Tibial artery (tissue), 4 donors: ENCODE results near the gene MTFMT.
"Not testable (repeated sequence)": the region's sequence is repeated elsewhere in the genome, so short reads cannot be mapped to it uniquely, and the experiment has no call there.

Source experiments
- DNase-seq, 2 donors: peaks; one replicate each; pipeline ENCODE4 v3.0.0-alpha.2; 2019
- H3K27ac ChIP-seq, 2 donors: fragments of 200-600 bp; sonication (generic) in 1 of 2; 1 replicate in 1 of 2; 2 replicates in 1 of 2; pipeline ENCODE4 v1.5.1; 2018 to 2019; ENCODE audit warnings: mild to moderate bottlenecking in 1 of 2
- H3K27me3 ChIP-seq, 2 donors: fragments of 200-600 bp; sonication (generic) in 1 of 2; one replicate each; pipeline versions ENCODE4 v1.5.1 to v1.6.0; 2016 to 2019
- H3K36me3 ChIP-seq, 3 donors: fragments of 200-600 bp; sonication (generic) in 2 of 3; one replicate each; pipeline ENCODE4 v1.5.1; 2016 to 2019; ENCODE audit warnings: mild to moderate bottlenecking in 2 of 3
- H3K4me1 ChIP-seq, 4 donors: fragments of 200-600 bp; sonication (generic) in 2 of 4; 1 replicate in 3 of 4; 2 replicates in 1 of 4; pipeline ENCODE4 v1.5.1; 2016 to 2019
- H3K4me3 ChIP-seq, 2 donors: fragments of 200-600 bp; sonication (generic) in 1 of 2; 1 replicate in 1 of 2; 2 replicates in 1 of 2; pipeline ENCODE4 v1.5.1; 2018 to 2019; ENCODE audit warnings: mild to moderate bottlenecking in 2 of 2
- H3K9me3 ChIP-seq, 3 donors: fragments of 200-600 bp; sonication (generic) in 1 of 3; one replicate each; pipeline ENCODE4 v1.5.1; 2016 to 2019
- CTCF ChIP-seq, 2 experiments: fragments of 200-600 bp in 1 of 2; fragments of 450-650 bp in 1 of 2; IDR thresholded peaks; one replicate each; pipeline ENCODE4 v1.5.1; 2017 to 2019; ENCODE audit warnings: antibody characterized with exemption in 2 of 2, mild to moderate bottlenecking in 1 of 2, moderate library complexity in 1 of 2
- intact Hi-C: fragments of 100-400 bp; cut with DNase I; formaldehyde crosslinking; loops from one replicate; pipeline ENCODE4 v1.15.0; 2023; ENCODE audit warnings: low total_unique reads

MTFMT gene

GRCh38 chr15:65048241-65048640 lies 18.8 kb upstream of the MTFMT start:
- no peak for TF ChIP-seq CTCF (IDR thresholded peaks at IDR 0.05)
- intact Hi-C loops: no loop called here
- Histone ChIP-seq H3K27me3 (no peaks in the 10 kb centered on the region), H3K36me3 (peaks cover 23 to 36% (median 24%) of the 10 kb centered on the region in 3 donors), H3K9me3 (no peaks in the 10 kb centered on the region), H3K27ac (no peak overlapping the region), H3K4me3 (no peak overlapping the region), H3K4me1 (peaks cover 0 to 54% (median 14%) of the 10 kb centered on the region in 4 donors)
- DNase-seq: no peak

- no peak for DNase-seq
- intact Hi-C loops: no loop called here
- TF ChIP-seq CTCF (IDR thresholded peaks at IDR 0.05): no peak
- H3K36me3 ChIP-seq: peaks cover 5 to 17% (median 9%) of the 10 kb centered on the region in 3 donors
- H3K27ac ChIP-seq: peak within 1 kb of the TSS in 1 of 2 donors; percentile 37
- H3K27me3 ChIP-seq: no peaks in the 10 kb centered on the region
- H3K4me1 ChIP-seq: peaks cover 0 to 32% (median 6%) of the 10 kb centered on the region in 4 donors
- H3K9me3 ChIP-seq: no peaks in the 10 kb centered on the region
- no peak within 1 kb of the TSS for H3K4me3 ChIP-seq
Measured at GRCh38 chr15:65044724-65045481, 15.5 kb upstream of the MTFMT start, which contains the start of gene SLC51B. Gene SLC51B (plus strand): TSS chr15:65045387. CDS start chr15:65050005, 4,618 bp downstream.

GRCh38 chr15:65044218-65044617 lies 14.8 kb upstream of the MTFMT start:
- Histone ChIP-seq H3K4me1 (peaks cover 0 to 25% (median 0%) of the 10 kb centered on the region in 4 donors), H3K36me3 (peaks cover 5 to 17% (median 9%) of the 10 kb centered on the region in 3 donors), H3K27ac (peak overlapping the region in 1 of 2 donors; percentile 37)
- DNase-seq, H3K4me3 ChIP-seq, H3K9me3 ChIP-seq, H3K27me3 ChIP-seq, intact Hi-C loops: not testable (repeated sequence)

- Histone ChIP-seq H3K36me3 (peaks cover 5 to 17% (median 9%) of the 10 kb centered on the region in 3 donors), H3K27me3 (no peaks in the 10 kb centered on the region), H3K4me1 (peaks cover 0 to 11% (median 0%) of the 10 kb centered on the region in 4 donors), H3K4me3 (no peak overlapping the region), H3K27ac (peak overlapping the region in 1 of 2 donors; percentile 8), H3K9me3 (no peaks in the 10 kb centered on the region)
- no peak for DNase-seq
- no peak for TF ChIP-seq CTCF (IDR thresholded peaks at IDR 0.05)
- intact Hi-C loops: no loop called here
Measured at GRCh38 chr15:65042776-65043327, 13.4 kb upstream of the MTFMT start.

- intact Hi-C loops: no loop called here
- DNase-seq: no peak
- no peak for TF ChIP-seq CTCF (IDR thresholded peaks at IDR 0.05)
- no peaks in the 10 kb centered on the region for H3K27me3 ChIP-seq
- peaks cover 5 to 15% (median 6%) of the 10 kb centered on the region in 3 donors for H3K36me3 ChIP-seq
- H3K4me3 ChIP-seq: no peak overlapping the region
- no peak overlapping the region for H3K27ac ChIP-seq
- peaks cover 0 to 11% (median 0%) of the 10 kb centered on the region in 4 donors for H3K4me1 ChIP-seq
- H3K9me3 ChIP-seq: no peaks in the 10 kb centered on the region
Measured at GRCh38 chr15:65041787-65042186, 12.3 kb upstream of the MTFMT start.

- Histone ChIP-seq H3K4me3 (no peak overlapping the region), H3K4me1 (peaks cover 0 to 11% (median 0%) of the 10 kb centered on the region in 4 donors), H3K27me3 (no peaks in the 10 kb centered on the region), H3K27ac (no peak overlapping the region), H3K9me3 (no peaks in the 10 kb centered on the region), H3K36me3 (peaks cover 5% of the 10 kb centered on the region in 3 donors)
- DNase-seq: no peak
- TF ChIP-seq CTCF (IDR thresholded peaks at IDR 0.05): no peak
- intact Hi-C loops: no loop called here
Measured at GRCh38 chr15:65040461-65040860, 11.0 kb upstream of the MTFMT start.
